ENCODE results near the gene SYK.

GRCh38 chr9:90896231-90896630 is 94.6 kb downstream of the SYK start:
- no peak for TF ChIP-seq MXI1 (IDR thresholded peaks at IDR 0.05; ENCODE audit: borderline replicate concordance, low read depth, low read length)
- TF ChIP-seq CTCF (conservative IDR thresholded peaks at IDR 0.05; ENCODE audit: low read depth, low read length) = no peak
- no peak for TF ChIP-seq RCOR1 (IDR thresholded peaks at IDR 0.05; ENCODE audit: insufficient replicate concordance, low read length)
- TF ChIP-seq MAZ (IDR thresholded peaks at IDR 0.05; ENCODE audit: borderline replicate concordance, low read depth, low read length) = no peak
- no peak for TF ChIP-seq ELK1 (IDR thresholded peaks at IDR 0.05; ENCODE audit: borderline replicate concordance, low read depth, low read length)
